ENCODE data around the gene HCN2. TPM values are rescaled to one million over a fixed set of nuclear protein-coding genes. Genes with fewer than 3 reads are reported as not detected.

HCN2 gene
- total RNA-seq, 2 donors from 2014 or later: 0.26 TPM; not detected in 1

- WGBS, 2 donors: 32 to 92% methylated on average over 2 to 33 of the region's 33 CpGs
- intact Hi-C loops (cut with DNase I): no loop called here
- TF ChIP-seq, protein P1, sequence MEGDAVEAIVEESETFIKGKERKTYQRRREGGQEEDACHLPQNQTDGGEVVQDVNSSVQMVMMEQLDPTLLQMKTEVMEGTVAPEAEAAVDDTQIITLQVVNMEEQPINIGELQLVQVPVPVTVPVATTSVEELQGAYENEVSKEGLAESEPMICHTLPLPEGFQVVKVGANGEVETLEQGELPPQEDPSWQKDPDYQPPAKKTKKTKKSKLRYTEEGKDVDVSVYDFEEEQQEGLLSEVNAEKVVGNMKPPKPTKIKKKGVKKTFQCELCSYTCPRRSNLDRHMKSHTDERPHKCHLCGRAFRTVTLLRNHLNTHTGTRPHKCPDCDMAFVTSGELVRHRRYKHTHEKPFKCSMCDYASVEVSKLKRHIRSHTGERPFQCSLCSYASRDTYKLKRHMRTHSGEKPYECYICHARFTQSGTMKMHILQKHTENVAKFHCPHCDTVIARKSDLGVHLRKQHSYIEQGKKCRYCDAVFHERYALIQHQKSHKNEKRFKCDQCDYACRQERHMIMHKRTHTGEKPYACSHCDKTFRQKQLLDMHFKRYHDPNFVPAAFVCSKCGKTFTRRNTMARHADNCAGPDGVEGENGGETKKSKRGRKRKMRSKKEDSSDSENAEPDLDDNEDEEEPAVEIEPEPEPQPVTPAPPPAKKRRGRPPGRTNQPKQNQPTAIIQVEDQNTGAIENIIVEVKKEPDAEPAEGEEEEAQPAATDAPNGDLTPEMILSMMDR (IDR thresholded peaks at IDR 0.05): peak in 1 of 7 experiments; percentile 11
- no peak for TF ChIP-seq POLR2A (IDR thresholded peaks at IDR 0.05)
- peaks cover 0 to 8% of the 10 kb centered on the region in 2 donors for H3K36me3 ChIP-seq (replicated peaks in 1 of 2; ENCODE audit: insufficient read depth in 1 of 2, low read depth in 2 of 2)
- no peaks in the 10 kb centered on the region for H3K9me3 ChIP-seq
- no peaks in the 10 kb centered on the region for H3K27me3 ChIP-seq
- DNase-seq: peak in 2 of 4 donors; percentile 30 to 35
- H3K4me3 ChIP-seq: no peak overlapping the region
- ATAC-seq: peak; percentile 34
- H3K27ac ChIP-seq: no peak overlapping the region
- peaks cover 5% of the 10 kb centered on the region for H3K4me1 ChIP-seq
These were observed 25.9 kb downstream of the HCN2 start for GRCh38 chr19:615619-616018.

GRCh38 chr19:616062-616700, 26.5 kb downstream of the HCN2 start:
- Histone ChIP-seq H3K27me3 (no peaks in the 10 kb centered on the region), H3K36me3 (replicated peaks in 1 of 2; ENCODE audit: insufficient read depth in 1 of 2, low read depth in 2 of 2) (peaks cover 0 to 8% of the 10 kb centered on the region in 2 donors), H3K9me3 (no peaks in the 10 kb centered on the region), H3K4me3 (no peak overlapping the region), H3K27ac (no peak overlapping the region), H3K4me1 (no peaks in the 10 kb centered on the region)
- WGBS, 2 donors: 21% methylated on average over 39 of the region's 97 CpGs; no CpG with 5 or more reads in 1 of the 2 donors
- ATAC-seq (peak; percentile 6), DNase-seq (no peak)
- intact Hi-C loops (cut with DNase I): no loop called here
- TF ChIP-seq, protein P1 (IDR thresholded peaks at IDR 0.05): no peak
- TF ChIP-seq POLR2A (IDR thresholded peaks at IDR 0.05): no peak

DNA sequence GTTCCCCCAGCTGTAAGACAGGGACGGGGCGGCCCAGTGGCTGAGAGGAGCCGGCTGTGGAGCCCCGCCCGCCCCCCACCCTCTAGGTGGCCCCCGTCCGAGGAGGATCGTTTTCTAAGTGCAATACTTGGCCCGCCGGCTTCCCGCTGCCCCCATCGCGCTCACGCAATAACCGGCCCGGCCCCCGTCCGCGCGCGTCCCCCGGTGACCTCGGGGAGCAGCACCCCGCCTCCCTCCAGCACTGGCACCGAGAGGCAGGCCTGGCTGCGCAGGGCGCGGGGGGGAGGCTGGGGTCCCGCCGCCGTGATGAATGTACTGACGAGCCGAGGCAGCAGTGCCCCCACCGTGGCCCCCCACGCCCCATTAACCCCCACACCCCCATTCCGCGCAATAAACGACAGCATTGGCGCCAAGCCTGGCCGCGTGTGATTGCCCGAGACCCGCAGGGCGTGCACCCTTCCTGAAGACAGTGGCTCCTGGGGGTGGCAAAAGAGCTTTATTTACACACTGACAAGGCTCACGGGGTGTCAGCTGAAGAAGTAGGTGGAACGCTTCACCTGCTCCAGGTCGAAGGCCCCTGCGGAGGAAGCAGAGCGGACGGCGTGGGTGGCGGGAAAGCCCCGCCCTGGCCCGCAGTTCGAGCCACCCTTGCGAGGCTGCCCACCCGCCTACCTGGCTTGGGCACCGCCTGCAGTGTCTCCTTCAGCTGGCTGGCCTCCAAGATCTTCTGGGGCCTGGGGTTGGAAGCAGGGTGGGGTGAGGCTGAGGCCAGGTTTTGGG, 27.3 kb downstream of the HCN2 start:
- DNase-seq (no peak), ATAC-seq (no peak)
- H3K4me1 ChIP-seq: no peaks in the 10 kb centered on the region
- TF ChIP-seq, protein P1 (IDR thresholded peaks at IDR 0.05): no peak
- TF ChIP-seq POLR2A (IDR thresholded peaks at IDR 0.05): no peak
- H3K27ac ChIP-seq: no peak overlapping the region
- H3K36me3 ChIP-seq (replicated peaks in 1 of 2; ENCODE audit: insufficient read depth in 1 of 2, low read depth in 2 of 2): peaks cover 0 to 12% of the 10 kb centered on the region in 2 donors
- no peak overlapping the region for H3K4me3 ChIP-seq
- no peaks in the 10 kb centered on the region for H3K27me3 ChIP-seq
- intact Hi-C loops (cut with DNase I): no loop called here
- no peaks in the 10 kb centered on the region for H3K9me3 ChIP-seq
- 84 to 89% methylated on average over 29 to 42 of the region's 58 CpGs for WGBS, 2 donors

DNA sequence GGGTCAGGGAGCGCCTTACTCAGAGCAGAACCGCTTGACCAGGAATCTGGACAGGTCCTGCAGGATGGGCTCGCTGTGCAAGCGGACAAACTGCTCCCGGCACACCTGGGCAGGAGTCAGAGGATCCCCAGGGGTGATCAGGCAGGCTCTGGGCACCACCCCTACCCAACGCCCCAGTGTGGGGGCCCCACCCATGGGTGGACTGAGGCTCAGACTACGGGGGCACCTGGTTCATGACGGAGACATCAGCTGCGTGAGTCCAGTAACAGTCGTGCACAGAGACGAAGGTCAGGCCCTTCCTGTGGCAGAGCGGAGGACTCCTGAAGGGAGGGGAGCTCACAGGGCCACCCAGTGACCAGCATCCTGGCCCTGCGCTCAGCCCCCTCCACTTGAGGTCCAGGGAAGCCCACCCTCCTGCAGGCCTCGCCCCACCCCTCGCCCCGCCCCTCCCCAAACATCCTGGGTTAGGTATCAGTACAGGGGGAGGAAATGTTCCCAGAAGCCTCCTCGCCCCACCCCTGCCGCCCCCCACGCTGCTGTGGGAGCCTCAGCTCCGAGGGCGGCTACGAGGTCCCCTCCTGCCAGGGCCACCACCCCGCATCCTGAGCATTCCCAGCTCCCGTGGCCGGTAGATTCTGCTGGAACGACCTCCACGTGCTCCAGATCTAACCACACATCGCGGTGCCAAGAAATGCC, 28.0 kb downstream of the HCN2 start:
- Histone ChIP-seq H3K27me3 (no peaks in the 10 kb centered on the region), H3K9me3 (no peaks in the 10 kb centered on the region), H3K36me3 (replicated peaks in 1 of 2; ENCODE audit: insufficient read depth in 1 of 2, low read depth in 2 of 2) (peaks cover 0 to 13% of the 10 kb centered on the region in 2 donors), H3K4me3 (no peak overlapping the region), H3K27ac (no peak overlapping the region), H3K4me1 (no peaks in the 10 kb centered on the region)
- ATAC-seq (no peak), DNase-seq (no peak)
- TF ChIP-seq, protein P1 (IDR thresholded peaks at IDR 0.05): no peak
- no peak for TF ChIP-seq POLR2A (IDR thresholded peaks at IDR 0.05)
- intact Hi-C loops (cut with DNase I): no loop called here
- WGBS, 2 donors: 84 to 91% methylated on average over 12 to 19 of the region's 29 CpGs

All from body of pancreas (tissue), 4 donors.